Measurements from ENCODE around the gene DSCAM. TPM values are rescaled to one million over a fixed set of nuclear protein-coding genes. Genes with fewer than 3 reads are reported as not detected.

The DSCAM gene
- total RNA-seq, 3 donors from 2014 or later (not counting 1 experiment from before 2014, with no cell fraction given): not detected

DNA sequence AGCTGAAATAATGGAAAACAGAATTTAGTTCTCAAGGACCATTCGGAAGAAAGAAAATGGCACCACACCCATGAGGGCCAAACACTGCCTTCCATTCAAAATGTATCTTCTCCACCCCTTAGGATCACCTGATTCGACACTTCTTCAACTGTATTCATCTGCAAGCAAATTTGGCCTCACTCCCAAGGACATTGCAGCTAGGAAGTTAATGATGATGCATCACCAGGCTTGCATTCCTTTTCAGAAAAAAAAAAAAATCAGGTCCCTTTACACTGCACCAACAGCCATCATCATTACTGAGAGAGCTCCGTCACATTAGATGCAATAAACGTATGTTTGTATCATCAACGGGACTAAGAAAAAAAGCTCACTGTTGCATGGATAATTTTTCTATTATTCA, 611.4 kb downstream of the DSCAM start:
- no peaks in the 10 kb centered on the region for H3K9me3 ChIP-seq (ENCODE audit: control insufficient read depth, insufficient read depth, low read length)
- DNase-seq (no peak), ATAC-seq (no peak)
- Mint-ChIP-seq H3K9me3 (peaks cover 6 to 8% of the 10 kb centered on the region in 2 donors), H3K4me3 (no peak overlapping the region), H3K4me1 (no peaks in the 10 kb centered on the region), H3K27me3 (ENCODE audit: low read depth in 2 of 2) (no peaks in the 10 kb centered on the region), H3K27ac (no peak overlapping the region), H3K36me3 (peaks cover 4% of the 10 kb centered on the region)
- no peaks in the 10 kb centered on the region for H3K4me1 ChIP-seq (ENCODE audit: control insufficient read depth, insufficient read depth, low read length)
- H3K27me3 ChIP-seq (ENCODE audit: control insufficient read depth, insufficient read depth, low read length): no peaks in the 10 kb centered on the region
- H3K36me3 ChIP-seq (ENCODE audit: control insufficient read depth, insufficient read depth, low read length): no peaks in the 10 kb centered on the region
- TF ChIP-seq, protein P1, sequence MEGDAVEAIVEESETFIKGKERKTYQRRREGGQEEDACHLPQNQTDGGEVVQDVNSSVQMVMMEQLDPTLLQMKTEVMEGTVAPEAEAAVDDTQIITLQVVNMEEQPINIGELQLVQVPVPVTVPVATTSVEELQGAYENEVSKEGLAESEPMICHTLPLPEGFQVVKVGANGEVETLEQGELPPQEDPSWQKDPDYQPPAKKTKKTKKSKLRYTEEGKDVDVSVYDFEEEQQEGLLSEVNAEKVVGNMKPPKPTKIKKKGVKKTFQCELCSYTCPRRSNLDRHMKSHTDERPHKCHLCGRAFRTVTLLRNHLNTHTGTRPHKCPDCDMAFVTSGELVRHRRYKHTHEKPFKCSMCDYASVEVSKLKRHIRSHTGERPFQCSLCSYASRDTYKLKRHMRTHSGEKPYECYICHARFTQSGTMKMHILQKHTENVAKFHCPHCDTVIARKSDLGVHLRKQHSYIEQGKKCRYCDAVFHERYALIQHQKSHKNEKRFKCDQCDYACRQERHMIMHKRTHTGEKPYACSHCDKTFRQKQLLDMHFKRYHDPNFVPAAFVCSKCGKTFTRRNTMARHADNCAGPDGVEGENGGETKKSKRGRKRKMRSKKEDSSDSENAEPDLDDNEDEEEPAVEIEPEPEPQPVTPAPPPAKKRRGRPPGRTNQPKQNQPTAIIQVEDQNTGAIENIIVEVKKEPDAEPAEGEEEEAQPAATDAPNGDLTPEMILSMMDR (IDR thresholded peaks at IDR 0.05): no peak
- no peak overlapping the region for H3K4me3 ChIP-seq (ENCODE audit: low read length)
- intact Hi-C loops (cut with micrococcal nuclease): no loop called here
- H3K27ac ChIP-seq (ENCODE audit: low read length): no peak overlapping the region
- WGBS (ENCODE audit: insufficient coverage): 74% methylated on average over 4 of the region's 5 CpGs

DNA sequence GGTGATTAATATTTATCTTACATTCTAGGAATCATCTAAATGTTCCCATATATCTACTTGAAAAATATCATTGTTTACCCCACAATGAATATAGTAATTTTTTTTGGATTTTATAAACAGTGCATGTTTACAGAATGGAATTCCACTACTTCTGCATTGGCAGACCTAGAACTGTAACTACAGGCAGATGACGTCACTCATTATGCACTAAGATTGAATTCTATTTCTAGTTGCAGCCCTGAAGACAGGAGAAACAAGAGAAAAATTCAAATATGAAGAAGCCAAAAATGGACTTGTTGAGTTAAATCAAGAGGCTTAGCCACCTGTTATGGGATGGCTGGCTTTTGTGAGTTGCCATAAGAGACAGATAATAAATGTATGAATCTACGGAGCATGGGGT, 615.0 kb downstream of the DSCAM start:
- no peak for DNase-seq
- Histone ChIP-seq H3K4me3 (ENCODE audit: low read length) (no peak overlapping the region), H3K27ac (ENCODE audit: low read length) (no peak overlapping the region), H3K27me3 (ENCODE audit: control insufficient read depth, insufficient read depth, low read length) (no peaks in the 10 kb centered on the region), H3K36me3 (ENCODE audit: control insufficient read depth, insufficient read depth, low read length) (no peaks in the 10 kb centered on the region), H3K9me3 (ENCODE audit: control insufficient read depth, insufficient read depth, low read length) (no peaks in the 10 kb centered on the region), H3K4me1 (ENCODE audit: control insufficient read depth, insufficient read depth, low read length) (no peaks in the 10 kb centered on the region)
- H3K27ac Mint-ChIP-seq: no peak overlapping the region
- H3K9me3 Mint-ChIP-seq: peaks cover 7 to 9% of the 10 kb centered on the region in 2 donors
- TF ChIP-seq, protein P1 (IDR thresholded peaks at IDR 0.05): no peak
- H3K27me3 Mint-ChIP-seq (ENCODE audit: low read depth in 2 of 2): no peaks in the 10 kb centered on the region
- H3K4me3 Mint-ChIP-seq: no peak overlapping the region
- intact Hi-C loops (cut with micrococcal nuclease): no loop called here
- 96% methylated on average over 2 of the region's 2 CpGs for WGBS (ENCODE audit: insufficient coverage)
- H3K4me1 Mint-ChIP-seq: no peaks in the 10 kb centered on the region
- no peaks in the 10 kb centered on the region for H3K36me3 Mint-ChIP-seq
- ATAC-seq: no peak

DNA sequence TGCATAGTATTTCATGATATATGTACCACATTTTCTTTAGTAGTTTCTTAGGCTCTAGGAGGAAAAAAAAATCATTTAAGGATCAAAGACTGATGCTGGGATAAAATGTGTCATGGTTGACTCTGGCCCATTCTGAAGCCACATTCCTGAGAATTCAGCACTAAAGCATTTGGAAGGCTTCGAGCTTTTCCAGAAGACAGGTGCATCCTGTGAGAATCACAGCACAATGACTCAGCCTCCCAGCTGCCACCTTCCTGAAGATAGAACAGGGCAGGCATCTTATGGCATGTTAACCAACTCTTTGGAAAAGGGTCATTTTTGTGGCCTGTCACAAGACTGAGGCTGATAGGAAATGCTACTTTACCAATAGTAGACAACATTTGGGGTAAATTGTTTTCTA, 619.9 kb downstream of the DSCAM start:
- H3K36me3 Mint-ChIP-seq: no peaks in the 10 kb centered on the region
- intact Hi-C loops (cut with micrococcal nuclease): no loop called here
- TF ChIP-seq, protein P1 (IDR thresholded peaks at IDR 0.05): no peak
- H3K4me3 ChIP-seq (ENCODE audit: low read length): no peak overlapping the region
- H3K4me1 ChIP-seq (ENCODE audit: control insufficient read depth, insufficient read depth, low read length): no peaks in the 10 kb centered on the region
- DNase-seq (no peak), ATAC-seq (no peak)
- H3K27me3 ChIP-seq (ENCODE audit: control insufficient read depth, insufficient read depth, low read length): no peaks in the 10 kb centered on the region
- H3K9me3 Mint-ChIP-seq: peaks cover 5 to 6% of the 10 kb centered on the region in 2 donors
- no peaks in the 10 kb centered on the region for H3K36me3 ChIP-seq (ENCODE audit: control insufficient read depth, insufficient read depth, low read length)
- no peaks in the 10 kb centered on the region for H3K4me1 Mint-ChIP-seq
- no peak overlapping the region for H3K27ac Mint-ChIP-seq
- no peak overlapping the region for H3K27ac ChIP-seq (ENCODE audit: low read length)
- H3K4me3 Mint-ChIP-seq: no peak overlapping the region
- H3K9me3 ChIP-seq (ENCODE audit: control insufficient read depth, insufficient read depth, low read length): no peaks in the 10 kb centered on the region
- WGBS (ENCODE audit: insufficient coverage): 62% methylated on average over 1 of the region's 1 CpG
- H3K27me3 Mint-ChIP-seq (ENCODE audit: low read depth in 2 of 2): no peaks in the 10 kb centered on the region

DNA sequence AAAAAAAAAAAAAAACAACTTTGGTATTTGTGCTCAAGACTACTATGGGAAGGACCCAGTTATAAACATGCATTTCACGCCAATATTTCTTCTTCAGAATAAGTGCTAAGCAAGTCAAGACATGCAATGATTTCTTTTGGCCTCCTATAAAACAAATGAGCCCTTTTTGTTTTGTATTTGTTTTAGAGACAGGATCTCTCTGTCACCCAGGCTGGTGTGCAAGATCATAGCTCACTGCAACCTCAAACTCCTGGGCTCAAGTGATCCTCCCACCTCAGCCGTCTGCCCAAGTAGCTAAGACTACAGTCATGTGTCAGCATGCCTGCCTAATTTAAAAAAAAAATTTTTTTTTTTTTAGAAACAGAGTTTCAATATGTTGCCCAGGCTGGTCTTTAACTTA, 631.0 kb downstream of the DSCAM start:
- Mint-ChIP-seq H3K9me3 (peaks cover 0 to 3% of the 10 kb centered on the region in 2 donors), H3K27me3 (ENCODE audit: low read depth in 2 of 2) (no peaks in the 10 kb centered on the region), H3K4me1 (no peaks in the 10 kb centered on the region), H3K4me3 (no peak overlapping the region), H3K27ac (no peak overlapping the region), H3K36me3 (no peaks in the 10 kb centered on the region)
- DNase-seq: no peak
- intact Hi-C loops (cut with micrococcal nuclease): no loop called here
- H3K27ac ChIP-seq (ENCODE audit: low read length): no peak overlapping the region
- H3K4me1 ChIP-seq (ENCODE audit: control insufficient read depth, insufficient read depth, low read length): no peaks in the 10 kb centered on the region
- no peak overlapping the region for H3K4me3 ChIP-seq (ENCODE audit: low read length)
- H3K9me3 ChIP-seq (ENCODE audit: control insufficient read depth, insufficient read depth, low read length): no peaks in the 10 kb centered on the region
- WGBS (ENCODE audit: insufficient coverage): 96% methylated on average over 2 of the region's 2 CpGs
- TF ChIP-seq, protein P1 (IDR thresholded peaks at IDR 0.05): no peak
- ATAC-seq: no peak
- no peaks in the 10 kb centered on the region for H3K36me3 ChIP-seq (ENCODE audit: control insufficient read depth, insufficient read depth, low read length)
- no peaks in the 10 kb centered on the region for H3K27me3 ChIP-seq (ENCODE audit: control insufficient read depth, insufficient read depth, low read length)

All from natural killer cell (primary cell).